Islet precursor cell (in vitro differentiated cells): Measurements from ENCODE around the gene NLGN2.

ENCODE experiments used
- DNase-seq: peaks from one replicate; pipeline ENCODE4 v3.0.0-alpha.2; 2018

The NLGN2 gene

DNA sequence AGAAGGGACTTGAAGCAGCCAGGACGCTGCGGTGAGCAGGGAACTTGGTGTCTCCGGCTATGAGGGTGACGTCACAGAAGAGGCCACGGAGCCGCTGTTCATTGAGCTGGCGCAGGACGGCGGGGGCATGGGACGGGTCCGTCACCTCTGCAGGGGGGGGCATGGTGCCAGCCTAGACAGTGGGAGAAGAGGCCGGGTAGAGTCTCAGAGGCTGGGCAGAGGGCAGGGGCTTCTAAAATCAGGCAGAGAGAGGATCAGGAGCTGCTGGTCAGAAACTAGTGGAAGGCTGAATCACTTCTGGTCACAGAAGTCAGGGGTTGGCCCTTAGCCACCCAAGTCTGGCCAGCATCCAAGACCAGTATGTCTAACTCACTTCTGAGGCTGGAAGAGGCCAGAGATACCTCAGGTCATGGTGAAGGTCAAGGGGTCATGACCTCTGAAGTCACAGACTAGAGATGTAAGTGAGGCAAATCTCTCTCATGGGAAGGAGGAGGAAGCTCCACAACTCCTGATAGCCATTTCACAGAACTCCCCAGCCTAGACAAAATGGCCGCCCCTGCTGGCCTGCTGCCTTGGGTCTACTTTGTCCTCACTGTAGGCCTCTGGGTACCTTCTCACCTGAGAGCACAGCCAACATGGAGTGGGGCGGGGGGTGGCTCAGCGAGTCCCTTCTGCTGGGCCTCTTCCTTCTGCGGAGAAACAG, 59.1 kb downstream of the NLGN2 start:
- DNase-seq: no peak

DNA sequence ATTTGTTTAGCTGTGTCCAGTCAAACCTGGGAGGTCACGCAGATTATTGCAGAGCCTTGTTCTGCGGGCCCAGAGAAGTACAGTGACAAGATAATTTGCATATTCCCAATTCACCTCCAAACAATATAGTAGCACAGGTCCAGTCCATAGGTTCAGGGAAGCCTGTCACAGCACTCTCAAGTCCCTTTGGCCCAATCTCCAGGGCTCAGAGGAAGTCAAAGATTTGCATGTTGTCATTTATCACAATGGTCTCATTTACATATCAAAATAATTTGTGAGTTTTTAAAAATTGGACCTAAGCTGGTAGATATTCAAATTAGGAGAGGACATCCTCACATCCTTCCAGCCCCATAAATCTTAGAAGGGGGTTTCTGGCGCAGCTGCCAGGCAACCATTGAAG, 59.9 kb downstream of the NLGN2 start:
- no peak for DNase-seq

- no peak for DNase-seq
Observed at GRCh38 chr17:7468290-7468689, 60.6 kb downstream of the NLGN2 start.

GRCh38 chr17:7468804-7469389, 61.3 kb downstream of the NLGN2 start:
- DNase-seq: no peak
